ENCODE measurements around the gene SETD3. TPM values are rescaled to one million over a fixed set of nuclear protein-coding genes. Genes with fewer than 3 reads are reported as not detected.

SETD3 gene
- total RNA-seq, 1 donor, result 152 TPM

GRCh38 chr14:99418242-99418641, 62.4 kb downstream of the SETD3 start:
- Histone ChIP-seq H3K27me3 (ENCODE audit: insufficient read depth, low read length) (no peaks in the 10 kb centered on the region), H3K4me1 (ENCODE audit: insufficient read depth, low read length) (no peaks in the 10 kb centered on the region), H3K9me3 (ENCODE audit: low read depth, low read length) (no peaks in the 10 kb centered on the region), H3K4me3 (ENCODE audit: low read length) (no peak overlapping the region)

- H3K4me1 ChIP-seq (ENCODE audit: insufficient read depth, low read length), result no peaks in the 10 kb centered on the region
- H3K27me3 ChIP-seq (ENCODE audit: insufficient read depth, low read length), result no peaks in the 10 kb centered on the region
- H3K9me3 ChIP-seq (ENCODE audit: low read depth, low read length), result no peaks in the 10 kb centered on the region
- no peak overlapping the region for H3K4me3 ChIP-seq (ENCODE audit: low read length)
Observed at GRCh38 chr14:99416909-99417308, 63.8 kb downstream of the SETD3 start.

GRCh38 chr14:99415496-99416281, 65.0 kb downstream of the SETD3 start:
- Histone ChIP-seq H3K4me1 (ENCODE audit: insufficient read depth, low read length) (no peaks in the 10 kb centered on the region), H3K9me3 (ENCODE audit: low read depth, low read length) (no peaks in the 10 kb centered on the region), H3K4me3 (ENCODE audit: low read length) (no peak overlapping the region), H3K27me3 (ENCODE audit: insufficient read depth, low read length) (no peaks in the 10 kb centered on the region)

- Histone ChIP-seq H3K27me3 (ENCODE audit: insufficient read depth, low read length) (no peaks in the 10 kb centered on the region), H3K4me1 (ENCODE audit: insufficient read depth, low read length) (no peaks in the 10 kb centered on the region), H3K4me3 (ENCODE audit: low read length) (no peak overlapping the region), H3K9me3 (ENCODE audit: low read depth, low read length) (no peaks in the 10 kb centered on the region)
Observed at GRCh38 chr14:99413911-99414310, 66.7 kb downstream of the SETD3 start.

GRCh38 chr14:99413172-99413571, 67.5 kb downstream of the SETD3 start:
- Histone ChIP-seq H3K4me3 (ENCODE audit: low read length) (no peak overlapping the region), H3K27me3 (ENCODE audit: insufficient read depth, low read length) (no peaks in the 10 kb centered on the region), H3K9me3 (ENCODE audit: low read depth, low read length) (no peaks in the 10 kb centered on the region), H3K4me1 (ENCODE audit: insufficient read depth, low read length) (no peaks in the 10 kb centered on the region)

GRCh38 chr14:99412117-99413061, 68.3 kb downstream of the SETD3 start:
- Histone ChIP-seq H3K4me1 (ENCODE audit: insufficient read depth, low read length) (no peaks in the 10 kb centered on the region), H3K4me3 (ENCODE audit: low read length) (no peak overlapping the region), H3K27me3 (ENCODE audit: insufficient read depth, low read length) (no peaks in the 10 kb centered on the region), H3K9me3 (ENCODE audit: low read depth, low read length) (no peaks in the 10 kb centered on the region)

- Histone ChIP-seq H3K4me1 (ENCODE audit: insufficient read depth, low read length) (no peaks in the 10 kb centered on the region), H3K27me3 (ENCODE audit: insufficient read depth, low read length) (no peaks in the 10 kb centered on the region), H3K4me3 (ENCODE audit: low read length) (no peak overlapping the region), H3K9me3 (ENCODE audit: low read depth, low read length) (no peaks in the 10 kb centered on the region)
Observed at GRCh38 chr14:99410019-99410418, 70.6 kb downstream of the SETD3 start.

GRCh38 chr14:99408971-99409289, 71.7 kb downstream of the SETD3 start:
- H3K9me3 ChIP-seq (ENCODE audit: low read depth, low read length), result no peaks in the 10 kb centered on the region
- no peaks in the 10 kb centered on the region for H3K27me3 ChIP-seq (ENCODE audit: insufficient read depth, low read length)
- no peak overlapping the region for H3K4me3 ChIP-seq (ENCODE audit: low read length)
- no peaks in the 10 kb centered on the region for H3K4me1 ChIP-seq (ENCODE audit: insufficient read depth, low read length)

- Histone ChIP-seq H3K27me3 (ENCODE audit: insufficient read depth, low read length) (no peaks in the 10 kb centered on the region), H3K9me3 (ENCODE audit: low read depth, low read length) (no peaks in the 10 kb centered on the region), H3K4me1 (ENCODE audit: insufficient read depth, low read length) (no peaks in the 10 kb centered on the region), H3K4me3 (ENCODE audit: low read length) (no peak overlapping the region)
Observed at GRCh38 chr14:99408286-99408970, 72.2 kb downstream of the SETD3 start.

GRCh38 chr14:99407416-99407815, 73.2 kb downstream of the SETD3 start:
- Histone ChIP-seq H3K4me1 (ENCODE audit: insufficient read depth, low read length) (no peaks in the 10 kb centered on the region), H3K4me3 (ENCODE audit: low read length) (no peak overlapping the region), H3K27me3 (ENCODE audit: insufficient read depth, low read length) (no peaks in the 10 kb centered on the region), H3K9me3 (ENCODE audit: low read depth, low read length) (no peaks in the 10 kb centered on the region)

GRCh38 chr14:99402950-99403349, 77.7 kb downstream of the SETD3 start:
- no peak overlapping the region for H3K4me3 ChIP-seq (ENCODE audit: low read length)
- H3K4me1 ChIP-seq (ENCODE audit: insufficient read depth, low read length), result peaks cover 4% of the 10 kb centered on the region
- H3K27me3 ChIP-seq (ENCODE audit: insufficient read depth, low read length), result no peaks in the 10 kb centered on the region
- H3K9me3 ChIP-seq (ENCODE audit: low read depth, low read length), result no peaks in the 10 kb centered on the region

GRCh38 chr14:99402285-99402648, 78.4 kb downstream of the SETD3 start:
- no peaks in the 10 kb centered on the region for H3K27me3 ChIP-seq (ENCODE audit: insufficient read depth, low read length)
- H3K4me3 ChIP-seq (ENCODE audit: low read length), result no peak overlapping the region
- no peaks in the 10 kb centered on the region for H3K9me3 ChIP-seq (ENCODE audit: low read depth, low read length)
- H3K4me1 ChIP-seq (ENCODE audit: insufficient read depth, low read length), result peaks cover 4% of the 10 kb centered on the region

- Histone ChIP-seq H3K4me1 (ENCODE audit: insufficient read depth, low read length) (peaks cover 4% of the 10 kb centered on the region), H3K27me3 (ENCODE audit: insufficient read depth, low read length) (no peaks in the 10 kb centered on the region), H3K9me3 (ENCODE audit: low read depth, low read length) (no peaks in the 10 kb centered on the region)
Observed at GRCh38 chr14:99401621-99402284, 78.9 kb downstream of the SETD3 start.

GRCh38 chr14:99401211-99401610, 79.4 kb downstream of the SETD3 start:
- Histone ChIP-seq H3K27me3 (ENCODE audit: insufficient read depth, low read length) (no peaks in the 10 kb centered on the region), H3K4me3 (ENCODE audit: low read length) (no peak overlapping the region), H3K9me3 (ENCODE audit: low read depth, low read length) (no peaks in the 10 kb centered on the region), H3K4me1 (ENCODE audit: insufficient read depth, low read length) (peaks cover 4% of the 10 kb centered on the region)

More at GRCh38 chr14:99401621-99402284, 78.9 kb downstream of the SETD3 start:
- H3K4me3 ChIP-seq (ENCODE audit: low read length), result no peak overlapping the region

- peaks cover 4% of the 10 kb centered on the region for H3K4me1 ChIP-seq (ENCODE audit: insufficient read depth, low read length)
- H3K27me3 ChIP-seq (ENCODE audit: insufficient read depth, low read length), result no peaks in the 10 kb centered on the region
- H3K4me3 ChIP-seq (ENCODE audit: low read length), result no peak overlapping the region
- H3K9me3 ChIP-seq (ENCODE audit: low read depth, low read length), result no peaks in the 10 kb centered on the region
Observed at GRCh38 chr14:99397698-99398097, 83.0 kb downstream of the SETD3 start.
